K562 (cell line): ENCODE data around the gene TMEM168. TPM values are rescaled to one million over a fixed set of nuclear protein-coding genes. Genes with fewer than 3 reads are reported as not detected.

Experiments used
- ATAC-seq: fragments of 200-7000 bp; cut with Tn5 transposase; 3 replicates; pipeline ENCODE4 v1.9.1; 2020; ENCODE audit warnings: moderate library complexity
- BruUV-seq: library from RNA; stranded (reverse); fragments of 400-500 nt; replicated peaks from 2 replicates; lab custom pipeline; 2021; lab: Mats Ljungman, UMichigan
- CTCF ChIA-PET: fragments of 300-600 bp; formaldehyde crosslinking; extraction: SDS; loops from one replicate; lab custom pipeline; 2021; ENCODE audit warnings: low intra/inter-chr PET ratio; lab: Yijun Ruan, JAX
- POLR2A ChIA-PET: fragments of 300-600, 350-650 bp; sonication (Branson Sonifier 250); formaldehyde crosslinking; extraction: SDS; loops from one replicate; lab custom pipeline; 2021; ENCODE audit warnings: antibody characterized with exemption, inconsistent platforms; lab: Yijun Ruan, JAX
- DNase-seq, 4 experiments: peaks; one replicate each; pipeline versions ENCODE4 v3.0.0 to v3.0.0-alpha.2; 2011 to 2018; ENCODE audit warnings: low spot score in 3 of 4, mixed read lengths in 3 of 4; ENCODE audit errors: extremely low read depth in 1 of 4
- FAIRE-seq: peaks from 2 replicates; lab custom pipeline; 2011; peaks lifted over from hg19 to GRCh38; lab: Jason Lieb, UNC
- H2AFZ ChIP-seq: 2 replicates; pipeline ENCODE4 v1.6.0; 2011; ENCODE audit warnings: low read depth, low read length, control low read depth, inconsistent platforms
- H3K27ac ChIP-seq: fragments of 200-600 bp; 3 replicates; pipeline ENCODE4 v1.8.0; 2011; ENCODE audit warnings: low read depth, mild to moderate bottlenecking, control low read depth, inconsistent platforms, low read length, moderate library complexity, mixed read lengths; ENCODE audit errors: extremely low read depth
- H3K27me3 ChIP-seq, 2 experiments: fragments of 300-600 bp in 1 of 2; 2 replicates in 1 of 2; 3 replicates in 1 of 2; pipeline versions ENCODE4 v1.6.0 to v1.8.0; 2011; ENCODE audit warnings: inconsistent platforms in 2 of 2, low read length in 2 of 2, mild to moderate bottlenecking in 1 of 2, mixed read lengths in 1 of 2, moderate library complexity in 1 of 2; ENCODE audit not compliant: control insufficient read depth in 2 of 2, insufficient read depth in 2 of 2
- H3K36me3 ChIP-seq: fragments of 300-600 bp; 3 replicates; pipeline ENCODE4 v1.8.0; 2011; ENCODE audit warnings: mild to moderate bottlenecking, low read length, inconsistent platforms; ENCODE audit not compliant: control insufficient read depth, insufficient read depth
- H3K4me1 ChIP-seq, 2 experiments: fragments of 200-600 bp in 1 of 2; replicated peaks in 1 of 2; 2 replicates in 1 of 2; 3 replicates in 1 of 2; pipeline versions ENCODE4 v1.5.1 to v1.8.0; 2011; ENCODE audit warnings: inconsistent platforms in 2 of 2, low read length in 2 of 2, mild to moderate bottlenecking in 1 of 2, mixed read lengths in 1 of 2, moderate library complexity in 1 of 2; ENCODE audit not compliant: control insufficient read depth in 2 of 2, insufficient read depth in 2 of 2
- H3K4me2 ChIP-seq: 2 replicates; pipeline ENCODE4 v1.6.1; 2011; ENCODE audit warnings: low read length, control low read depth, inconsistent platforms, mixed read lengths; ENCODE audit not compliant: insufficient read depth
- H3K4me3 ChIP-seq: fragments of 200-600 bp; sonication (generic), shearing (Covaris generic); 2 replicates; pipeline ENCODE4 v1.5.1; 2016; ENCODE audit warnings: control low read depth, inconsistent platforms
- H3K79me2 ChIP-seq: fragments of 200-600 bp; 3 replicates; pipeline ENCODE4 v1.8.0; 2011; ENCODE audit warnings: low read length, inconsistent platforms; ENCODE audit not compliant: control insufficient read depth, insufficient read depth
- H3K9ac ChIP-seq, 2 experiments: 2 replicates each; pipeline versions ENCODE4 v1.6.0 to v1.6.1; 2011; ENCODE audit warnings: low read depth in 2 of 2, low read length in 2 of 2, control low read depth in 1 of 2, inconsistent platforms in 1 of 2, mild to moderate bottlenecking in 1 of 2, mixed read lengths in 1 of 2; ENCODE audit not compliant: insufficient read depth in 1 of 2
- H3K9me1 ChIP-seq: one replicate; pipeline ENCODE4 v1.6.0; 2011; ENCODE audit warnings: inconsistent platforms, mild to moderate bottlenecking, low read length, moderate library complexity; ENCODE audit not compliant: control insufficient read depth, insufficient read depth
- H3K9me3 ChIP-seq: replicated peaks from 2 replicates; pipeline ENCODE4 v1.5.1; 2011; ENCODE audit warnings: low read depth, low read length, inconsistent platforms; ENCODE audit not compliant: control insufficient read depth, insufficient read depth
- H4K20me1 ChIP-seq: replicated peaks from 2 replicates; pipeline ENCODE4 v1.6.1; 2011; ENCODE audit warnings: low read length, inconsistent platforms, mixed read lengths; ENCODE audit not compliant: control insufficient read depth, insufficient read depth
- ATF6 ChIP-seq: sonication (generic); formaldehyde crosslinking; IDR thresholded peaks from 2 replicates; pipeline ENCODE4 v1.4.0; 2020; ENCODE audit warnings: mild to moderate bottlenecking, missing genetic modification reagents
- C11orf30 ChIP-seq: fragments of 450-650 bp; IDR thresholded peaks from 2 replicates; pipeline ENCODE4 v1.6.1; 2016; ENCODE audit warnings: low read depth, mild to moderate bottlenecking
- OTX1 ChIP-seq: fragments of 450-650 bp; formaldehyde crosslinking; IDR thresholded peaks from 2 replicates; pipeline ENCODE4 v1.4.0; 2022; ENCODE audit warnings: mild to moderate bottlenecking
- PHF21A ChIP-seq: fragments of 450-650 bp; IDR thresholded peaks from 2 replicates; pipeline ENCODE4 v1.6.1; 2017; ENCODE audit warnings: low read depth, borderline replicate concordance
- SNIP1 ChIP-seq: fragments of 450-650 bp; IDR thresholded peaks from 2 replicates; pipeline ENCODE4 v1.7.1; 2017; ENCODE audit warnings: low read depth, mild to moderate bottlenecking
- ZNF277 ChIP-seq: fragments of 250-450 bp; sonication (Bioruptor Pico); IDR thresholded peaks from 2 replicates; pipeline ENCODE4 v1.8.0; 2022; ENCODE audit warnings: inconsistent platforms, mild to moderate bottlenecking, moderate library complexity, borderline replicate concordance
- ZNF316 ChIP-seq: fragments of 450-650 bp; IDR thresholded peaks from 2 replicates; pipeline ENCODE4 v1.6.1; 2016
- WGBS: fragments of 100-300 bp; shearing (Covaris generic); methylation state at CpG from one replicate; pipeline ENCODE4 v1.1.6; 2016; ENCODE audit warnings: low coverage, mixed read lengths; ENCODE audit not compliant: insufficient coverage; ENCODE audit errors: missing lambda C conversion rate; 5-methylcytosine and 5-hydroxymethylcytosine counted together
- in situ Hi-C: fragments of 300-500 bp; cut with MboI; formaldehyde crosslinking; loops from 4 replicates; pipeline ENCODE4 v1.15.0; 2018; ENCODE audit warnings: inconsistent platforms, mixed read lengths
- intact Hi-C: fragments of 100-400 bp; cut with micrococcal nuclease; formaldehyde crosslinking; loops from 2 replicates; pipeline ENCODE4 v1.14.2; 2022
- polyA plus RNA-seq, 8 experiments: library from polyadenylated mRNA; depleted of rRNA in 4 of 8; stranded (reverse) in 5 of 8; unstranded in 3 of 8; fragments of >200 nt; fragmentation: Nextera tagmentation in 2 of 8; fragmentation: Illumina TruSeq in 1 of 8; extraction: Ambion mirVana in 2 of 8; extraction: Trizol in 1 of 8; gene quantifications; 2 replicates each; pipeline versions ENCODE4 v1.2.1 to v1.2.3, GENCODE V29; 2011 to 2014; ENCODE audit warnings: inconsistent platforms in 1 of 8, missing spikeins in 1 of 8
- total RNA-seq, 7 experiments: library from RNA; depleted of rRNA in 6 of 7; stranded (reverse); fragments of >200 nt in 6 of 7; fragmentation: Illumina TruSeq in 2 of 7; extraction: Trizol in 2 of 7; gene quantifications; 2 replicates each; pipeline versions ENCODE4 v1.2.1 to v1.2.3, GENCODE V29; 2011 to 2021; ENCODE audit warnings: low replicate concordance in 1 of 7

Gene TMEM168
- total and polyA plus RNA-seq, 9 of the 15 experiments (the other 6 are each of a cell fraction or from before 2014, with no cell fraction given), result 19.7 to 50.7 (median 25.4) TPM

DNA sequence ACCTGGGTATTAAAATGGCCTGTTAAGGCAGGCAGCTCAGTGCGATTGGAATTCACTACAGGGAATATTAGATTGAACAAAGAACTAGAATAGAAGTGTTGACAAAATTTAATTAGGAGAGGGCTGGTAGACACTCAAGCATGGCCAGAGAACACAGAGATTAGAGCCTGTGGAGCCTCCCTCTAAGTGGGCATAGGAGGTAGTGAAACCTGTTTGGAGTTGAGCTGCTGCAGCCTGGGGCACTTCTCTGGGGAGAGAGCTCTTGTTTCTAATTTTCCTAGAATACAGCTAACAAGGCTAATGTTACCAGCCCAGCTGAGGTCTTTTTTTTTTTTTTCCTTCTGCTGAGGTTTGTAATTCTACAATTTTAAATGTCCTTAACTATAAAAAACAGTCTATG is 46.4 kb downstream of the TMEM168 start (continued):
- no peak for TF ChIP-seq ATF6
- no peak for TF ChIP-seq SNIP1
- TF ChIP-seq ZNF277 (CRISPR knock-in tag), result no peak
- TF ChIP-seq PHF21A, result no peak

GRCh38 chr7:112740667-112741066 is 49.5 kb downstream of the TMEM168 start:
- Histone ChIP-seq H3K27ac (no peak overlapping the region), H3K79me2 (no peaks in the 10 kb centered on the region), H3K9ac (no peak overlapping the region), H3K4me1 (no peaks in the 10 kb centered on the region), H3K4me3 (no peak overlapping the region), H3K4me2 (no peak overlapping the region), H4K20me1 (no peaks in the 10 kb centered on the region), H2AFZ (no peak overlapping the region), H3K27me3 (no peaks in the 10 kb centered on the region), H3K9me3 (no peaks in the 10 kb centered on the region), H3K9me1 (no peaks in the 10 kb centered on the region), H3K36me3 (no peaks in the 10 kb centered on the region)
- DNase-seq (no peak), FAIRE-seq (no peak), ATAC-seq (no peak)
- ChIA-PET CTCF (no interaction called here), POLR2A (no interaction called here)
- 3% methylated on average over 2 of the region's 2 CpGs for WGBS
- TF ChIP-seq ZNF316 (peak; percentile 59; the same call in 1 of the 2 replicates), OTX1 (CRISPR knock-in tag) (no peak), C11orf30 (0 out of 2 replicates have a peak, but pooled peaks have one; percentile 18)
- in situ Hi-C loops, result no loop called here
- no TSS peak for BruUV-seq
- intact Hi-C loops, result no loop called here
